Measurements from ENCODE around the gene BECN2.

DNA sequence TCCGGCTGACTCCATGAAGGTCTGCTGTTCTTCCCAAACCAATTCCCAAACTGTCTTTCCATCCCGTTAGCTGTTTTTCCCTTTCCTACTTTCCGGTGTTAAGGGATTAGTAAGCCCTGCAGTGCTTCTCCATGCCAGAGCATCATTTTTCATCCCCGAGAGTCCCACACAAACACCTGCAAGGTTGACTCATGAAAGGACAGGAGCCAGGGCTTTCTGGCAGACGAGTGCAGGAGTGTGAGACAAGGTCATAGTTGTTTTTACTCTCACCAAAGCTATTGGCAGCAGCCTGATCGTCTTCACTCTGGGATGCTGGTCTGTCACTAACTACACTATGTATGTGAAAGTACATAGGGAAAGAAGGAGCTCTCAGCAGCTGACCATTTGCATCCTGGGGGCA, 10.2 kb upstream of the BECN2 start:
- TF ChIP-seq, protein P1, sequence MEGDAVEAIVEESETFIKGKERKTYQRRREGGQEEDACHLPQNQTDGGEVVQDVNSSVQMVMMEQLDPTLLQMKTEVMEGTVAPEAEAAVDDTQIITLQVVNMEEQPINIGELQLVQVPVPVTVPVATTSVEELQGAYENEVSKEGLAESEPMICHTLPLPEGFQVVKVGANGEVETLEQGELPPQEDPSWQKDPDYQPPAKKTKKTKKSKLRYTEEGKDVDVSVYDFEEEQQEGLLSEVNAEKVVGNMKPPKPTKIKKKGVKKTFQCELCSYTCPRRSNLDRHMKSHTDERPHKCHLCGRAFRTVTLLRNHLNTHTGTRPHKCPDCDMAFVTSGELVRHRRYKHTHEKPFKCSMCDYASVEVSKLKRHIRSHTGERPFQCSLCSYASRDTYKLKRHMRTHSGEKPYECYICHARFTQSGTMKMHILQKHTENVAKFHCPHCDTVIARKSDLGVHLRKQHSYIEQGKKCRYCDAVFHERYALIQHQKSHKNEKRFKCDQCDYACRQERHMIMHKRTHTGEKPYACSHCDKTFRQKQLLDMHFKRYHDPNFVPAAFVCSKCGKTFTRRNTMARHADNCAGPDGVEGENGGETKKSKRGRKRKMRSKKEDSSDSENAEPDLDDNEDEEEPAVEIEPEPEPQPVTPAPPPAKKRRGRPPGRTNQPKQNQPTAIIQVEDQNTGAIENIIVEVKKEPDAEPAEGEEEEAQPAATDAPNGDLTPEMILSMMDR (IDR thresholded peaks at IDR 0.05; ENCODE audit: low read length), result no peak
- no peak for TF ChIP-seq EZH2 (IDR thresholded peaks at IDR 0.05; ENCODE audit: borderline replicate concordance, low read length)
